ENCODE results near the gene RBM23. TPM values are rescaled to one million over a fixed set of nuclear protein-coding genes. Genes with fewer than 3 reads are reported as not detected.

The RBM23 gene
- total RNA-seq, 1 donor from 2014 or later: 88.9 TPM

DNA sequence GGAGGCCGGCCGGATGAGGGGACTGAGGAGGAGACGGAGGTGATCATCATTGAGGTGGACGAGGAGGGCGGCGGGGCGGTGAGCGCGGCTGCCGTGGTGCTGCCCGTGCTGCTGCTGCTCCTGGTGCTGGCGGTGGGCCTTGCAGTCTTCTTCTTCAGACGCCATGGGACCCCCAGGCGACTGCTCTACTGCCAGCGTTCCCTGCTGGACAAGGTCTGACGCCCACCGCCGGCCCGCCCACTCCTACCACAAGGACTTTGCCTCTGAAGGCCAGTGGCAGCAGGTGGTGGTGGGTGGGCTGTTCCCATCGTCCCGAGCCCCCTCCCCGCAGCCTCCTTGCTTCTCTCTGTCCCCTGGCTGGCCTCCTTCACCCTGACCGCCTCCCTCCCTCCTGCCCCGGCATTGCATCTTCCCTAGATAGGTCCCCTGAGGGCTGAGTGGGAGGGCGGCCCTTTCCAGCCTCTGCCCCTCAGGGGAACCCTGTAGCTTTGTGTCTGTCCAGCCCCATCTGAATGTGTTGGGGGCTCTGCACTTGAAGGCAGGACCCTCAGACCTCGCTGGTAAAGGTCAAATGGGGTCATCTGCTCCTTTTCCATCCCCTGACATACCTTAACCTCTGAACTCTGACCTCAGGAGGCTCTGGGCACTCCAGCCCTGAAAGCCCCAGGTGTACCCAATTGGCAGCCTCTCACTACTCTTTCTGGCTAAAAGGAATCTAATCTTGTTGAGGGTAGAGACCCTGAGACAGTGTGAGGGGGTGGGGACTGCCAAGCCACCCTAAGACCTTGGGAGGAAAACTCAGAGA lies 72.9 kb downstream of the RBM23 start:
- intact Hi-C loops (cut with micrococcal nuclease): no loop called here

DNA sequence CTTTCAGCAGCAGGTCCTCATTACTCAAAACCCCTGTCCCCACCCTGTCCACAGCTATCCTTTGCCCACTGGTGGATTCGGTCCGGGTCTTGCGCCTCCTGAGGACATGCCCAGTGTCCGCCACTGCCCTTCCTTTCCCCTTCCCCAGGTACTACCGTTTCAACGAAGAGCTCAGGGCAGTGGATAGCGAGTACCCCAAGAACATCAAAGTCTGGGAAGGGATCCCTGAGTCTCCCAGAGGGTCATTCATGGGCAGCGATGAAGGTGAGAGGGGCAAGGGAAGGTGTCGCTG lies 73.9 kb downstream of the RBM23 start:
- intact Hi-C loops (cut with micrococcal nuclease): no loop called here

DNA sequence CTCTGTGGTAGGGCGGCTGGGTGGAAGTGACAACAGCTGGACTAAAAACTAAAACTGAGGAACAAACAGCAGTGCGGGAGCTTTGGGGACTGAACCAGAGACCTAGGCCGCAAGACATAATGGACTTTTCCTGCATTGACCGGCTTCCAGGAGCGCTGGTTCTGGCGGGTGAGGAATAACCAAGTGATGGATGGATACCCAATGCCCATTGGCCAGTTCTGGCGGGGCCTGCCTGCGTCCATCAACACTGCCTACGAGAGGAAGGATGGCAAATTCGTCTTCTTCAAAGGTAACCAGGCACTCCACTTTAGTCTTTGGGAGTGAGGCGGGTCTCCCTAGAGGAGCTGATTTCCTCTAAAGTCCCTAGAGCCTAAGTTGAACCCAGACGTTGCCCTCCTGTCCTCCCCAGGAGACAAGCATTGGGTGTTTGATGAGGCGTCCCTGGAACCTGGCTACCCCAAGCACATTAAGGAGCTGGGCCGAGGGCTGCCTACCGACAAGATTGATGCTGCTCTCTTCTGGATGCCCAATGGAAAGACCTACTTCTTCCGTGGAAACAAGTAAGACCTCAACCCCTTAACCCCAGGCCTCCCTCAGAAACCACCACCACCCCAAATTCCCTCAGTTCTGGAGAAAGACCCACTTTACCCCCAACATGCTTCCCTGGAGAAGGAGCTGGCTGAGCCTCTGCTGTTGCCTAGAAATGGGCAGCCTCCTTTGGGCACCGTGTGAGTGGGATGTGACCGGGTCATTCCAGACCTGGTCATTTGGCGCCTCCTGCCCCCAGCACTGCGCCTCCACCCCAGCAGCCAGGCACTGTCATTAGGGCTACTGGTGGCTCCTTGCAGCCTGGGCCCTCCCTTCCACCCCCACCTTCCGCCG lies 74.5 kb downstream of the RBM23 start:
- intact Hi-C loops (cut with micrococcal nuclease): no loop called here

Other genes starting within 250 kb of the RBM23 start
- gene OXA1L, start 152.5 kb downstream of the RBM23 start, total RNA-seq: 112 and 115 TPM in 2 replicates
- gene SLC7A7, start 103.7 kb downstream of the RBM23 start, total RNA-seq: not detected in 2 replicates
- gene MRPL52, start 89.3 kb downstream of the RBM23 start, total RNA-seq: 137 and 139 TPM in 2 replicates
- 1.6 and 1.9 TPM in 2 replicates for gene MMP14, start 82.6 kb downstream of the RBM23 start, total RNA-seq
- gene LRP10, start 47.4 kb downstream of the RBM23 start, total RNA-seq: 51.0 and 52.5 TPM in 2 replicates
- 0.34 and 0.48 TPM in 2 replicates for gene REM2, start 35.9 kb downstream of the RBM23 start, total RNA-seq
- gene PRMT5, start 10.2 kb upstream of the RBM23 start, total RNA-seq: 78.8 and 86.6 TPM in 2 replicates
- gene HAUS4, start 37.9 kb upstream of the RBM23 start, total RNA-seq: 54.4 and 60.0 TPM in 2 replicates
- 0.66 and 0.91 TPM in 2 replicates for gene AJUBA, start 63.4 kb upstream of the RBM23 start, total RNA-seq
- gene C14orf93, start 91.0 kb upstream of the RBM23 start, total RNA-seq: 9.1 and 10.2 TPM in 2 replicates
- gene PSMB5, start 115.8 kb upstream of the RBM23 start, total RNA-seq: 70.8 and 72.4 TPM in 2 replicates
- not detected in 2 replicates for gene PSMB11, start 123.1 kb upstream of the RBM23 start, total RNA-seq
- gene CDH24, start 138.4 kb upstream of the RBM23 start, total RNA-seq: 2.6 and 3.0 TPM in 2 replicates
- 201 and 210 TPM in 2 replicates for gene ACIN1, start 176.0 kb upstream of the RBM23 start, total RNA-seq
- 41.2 and 44.4 TPM in 2 replicates for gene C14orf119, start 176.4 kb upstream of the RBM23 start, total RNA-seq
- gene CIROP, start 185.8 kb upstream of the RBM23 start, total RNA-seq: not detected in 2 replicates
- 0.09 TPM in 1 of 2 replicates, not detected in the other for gene CEBPE, start 200.1 kb upstream of the RBM23 start, total RNA-seq

Data from T-helper 2 cell treated with Interferon-gamma antibody and Interleukin-4, amounts not matched to agents 100 ng/mL and 5 ng/mL, for 36 hours (primary cell).